IMR-90 (cell line): Measurements from ENCODE around the gene KRTAP9-1. TPM values are rescaled to one million over a fixed set of nuclear protein-coding genes. Genes with fewer than 3 reads are reported as not detected.

ENCODE experiments used
- ATAC-seq: fragments of 200-7000 bp; cut with Tn5 transposase; 2 replicates; pipeline ENCODE4 v1.9.1; 2020; ENCODE audit warnings: low read depth, mild to moderate bottlenecking, moderate library complexity
- BruUV-seq: library from RNA; stranded (reverse); fragments of 400-500 nt; replicated peaks from 2 replicates; lab custom pipeline; 2021; lab: Mats Ljungman, UMichigan
- CTCF ChIA-PET: fragments of 300-600 bp; formaldehyde crosslinking; extraction: SDS; loops from one replicate; lab custom pipeline; 2021; ENCODE audit warnings: antibody characterized with exemption; lab: Yijun Ruan, JAX
- POLR2A ChIA-PET: fragments of 300-600 bp; sonication (Branson Sonifier 250); formaldehyde crosslinking; loops from one replicate; lab custom pipeline; 2022; ENCODE audit warnings: antibody characterized with exemption; ENCODE audit not compliant: unreplicated experiment; lab: Charles Lee
- DNase-seq: peaks from one replicate; pipeline ENCODE4 v3.0.0; 2013
- H2AFZ ChIP-seq: replicated peaks from 2 replicates; pipeline ENCODE3; 2013; ENCODE audit warnings: low read length, mild to moderate bottlenecking; ENCODE audit not compliant: poor library complexity
- H2AK5ac ChIP-seq: 2 replicates; pipeline ENCODE4 v1.6.1; 2013; ENCODE audit warnings: low read depth, low read length, inconsistent platforms
- H2AK9ac ChIP-seq: replicated peaks from 2 replicates; pipeline ENCODE3; 2013; ENCODE audit warnings: mild to moderate bottlenecking, low read depth, low read length, moderate library complexity; ENCODE audit not compliant: poor library complexity
- H2BK120ac ChIP-seq: 2 replicates; pipeline ENCODE4 v1.6.1; 2013; ENCODE audit warnings: low read depth, low read length, inconsistent platforms
- H2BK15ac ChIP-seq: 3 replicates; pipeline ENCODE4 v1.6.1; 2013; ENCODE audit warnings: low read depth, low read length, inconsistent platforms
- H2BK20ac ChIP-seq: 2 replicates; pipeline ENCODE4 v1.6.1; 2013; ENCODE audit warnings: low read depth, mild to moderate bottlenecking, inconsistent platforms, low read length, moderate library complexity
- H2BK5ac ChIP-seq: 2 replicates; pipeline ENCODE4 v1.6.1; 2013; ENCODE audit warnings: mild to moderate bottlenecking, low read depth, low read length, inconsistent platforms; ENCODE audit not compliant: poor library complexity, severe bottlenecking
- H3K14ac ChIP-seq: replicated peaks from 2 replicates; pipeline ENCODE4 v1.6.1; 2013; ENCODE audit warnings: low read depth, low read length, inconsistent platforms
- H3K18ac ChIP-seq: 2 replicates; pipeline ENCODE4 v1.6.1; 2013; ENCODE audit warnings: low read depth, low read length, control low read depth
- H3K23ac ChIP-seq: 2 replicates; pipeline ENCODE4 v1.6.1; 2013; ENCODE audit warnings: low read depth, low read length, inconsistent platforms
- H3K27ac ChIP-seq: 2 replicates; pipeline ENCODE4 v1.5.1; 2013; ENCODE audit warnings: mild to moderate bottlenecking, control low read depth, low read length; ENCODE audit not compliant: insufficient read depth
- H3K27me3 ChIP-seq: 2 replicates; pipeline ENCODE4 v1.6.1; 2013; ENCODE audit warnings: low read length; ENCODE audit not compliant: control insufficient read depth, insufficient read depth
- H3K36me3 ChIP-seq: 2 replicates; pipeline ENCODE4 v1.6.1; 2013; ENCODE audit warnings: low read length, mixed read lengths; ENCODE audit not compliant: control insufficient read depth, insufficient read depth
- H3K4ac ChIP-seq: 2 replicates; pipeline ENCODE4 v1.6.1; 2013; ENCODE audit warnings: low read depth, low read length, inconsistent platforms
- H3K4me1 ChIP-seq: 2 replicates; pipeline ENCODE4 v1.6.1; 2013; ENCODE audit warnings: low read length, mixed read lengths; ENCODE audit not compliant: control insufficient read depth, insufficient read depth
- H3K4me2 ChIP-seq: 2 replicates; pipeline ENCODE4 v1.6.1; 2013; ENCODE audit warnings: low read depth, mild to moderate bottlenecking, control low read depth, low read length, moderate library complexity
- H3K4me3 ChIP-seq: 2 replicates; pipeline ENCODE4 v1.5.1; 2013; ENCODE audit warnings: low read depth, mild to moderate bottlenecking, control low read depth, low read length, moderate library complexity; ENCODE audit not compliant: insufficient read depth
- H3K56ac ChIP-seq: 2 replicates; pipeline ENCODE4 v1.6.1; 2013; ENCODE audit warnings: low read length, inconsistent platforms; ENCODE audit not compliant: insufficient read depth; ENCODE audit errors: extremely low read depth
- H3K79me1 ChIP-seq, 2 experiments: 2 replicates each; pipeline ENCODE4 v1.6.1; 2013; ENCODE audit warnings: low read length in 2 of 2, inconsistent platforms in 1 of 2, low read depth in 1 of 2
- H3K9ac ChIP-seq: 2 replicates; pipeline ENCODE4 v1.6.1; 2013; ENCODE audit warnings: low read depth, low read length, control low read depth
- H3K9me1 ChIP-seq: 2 replicates; pipeline ENCODE4 v1.6.1; 2013; ENCODE audit warnings: low read length, inconsistent platforms; ENCODE audit not compliant: insufficient read depth
- H3K9me3 ChIP-seq: 2 replicates; pipeline ENCODE4 v1.6.1; 2013; ENCODE audit warnings: low read length; ENCODE audit not compliant: control insufficient read depth, insufficient read depth
- H4K20me1 ChIP-seq: 2 replicates; pipeline ENCODE4 v1.6.1; 2013; ENCODE audit warnings: low read length, inconsistent platforms; ENCODE audit not compliant: insufficient read depth
- H4K5ac ChIP-seq: 2 replicates; pipeline ENCODE4 v1.6.1; 2013; ENCODE audit warnings: mild to moderate bottlenecking, low read depth, low read length, control low read depth
- H4K8ac ChIP-seq, 2 experiments: 2 replicates each; pipeline ENCODE4 v1.6.1; 2013; ENCODE audit warnings: low read depth in 2 of 2, low read length in 2 of 2, control low read depth in 1 of 2, inconsistent platforms in 1 of 2
- H4K91ac ChIP-seq: 2 replicates; pipeline ENCODE4 v1.6.1; 2013; ENCODE audit warnings: low read depth, low read length, inconsistent platforms; ENCODE audit not compliant: insufficient read depth
- BHLHE40 ChIP-seq: fragments of 150-350 bp; IDR thresholded peaks from 2 replicates; pipeline ENCODE4 v1.6.1; 2016; ENCODE audit warnings: mild to moderate bottlenecking, low read depth, low read length
- CEBPB ChIP-seq: IDR thresholded peaks from 2 replicates; pipeline ENCODE4 v1.6.1; 2012; ENCODE audit warnings: low read depth, low read length, improper control_type of control experiment
- CHD1 ChIP-seq: IDR thresholded peaks from 2 replicates; pipeline ENCODE4 v1.6.1; 2012; ENCODE audit warnings: low read depth, low read length, improper control_type of control experiment
- FOS ChIP-seq: fragments of 150-350 bp; IDR thresholded peaks from 2 replicates; pipeline ENCODE4 v1.6.1; 2016; ENCODE audit warnings: low read depth, low read length
- MAFK ChIP-seq: IDR thresholded peaks from 2 replicates; pipeline ENCODE4 v1.6.1; 2012; ENCODE audit warnings: low read depth, low read length, improper control_type of control experiment
- MAZ ChIP-seq: IDR thresholded peaks from 2 replicates; pipeline ENCODE4 v1.6.1; 2012; ENCODE audit warnings: low read depth, mild to moderate bottlenecking, low read length, improper control_type of control experiment, moderate library complexity, borderline replicate concordance
- MXI1 ChIP-seq: IDR thresholded peaks from 2 replicates; pipeline ENCODE4 v1.6.1; 2012; ENCODE audit warnings: low read depth, mild to moderate bottlenecking, low read length, moderate library complexity, borderline replicate concordance
- NFE2L2 ChIP-seq: fragments of 150-350 bp; IDR thresholded peaks from 2 replicates; pipeline ENCODE4 v1.6.1; 2016; ENCODE audit warnings: low read depth, mild to moderate bottlenecking, low read length
- POLR2A ChIP-seq: IDR thresholded peaks from 2 replicates; pipeline ENCODE4 v1.6.1; 2012; ENCODE audit warnings: mild to moderate bottlenecking, low read depth, low read length
- RAD21 ChIP-seq: IDR thresholded peaks from 2 replicates; pipeline ENCODE4 v1.6.1; 2012; ENCODE audit warnings: low read length, improper control_type of control experiment
- RCOR1 ChIP-seq: IDR thresholded peaks from 2 replicates; pipeline ENCODE4 v1.6.1; 2012; ENCODE audit warnings: mild to moderate bottlenecking, low read length, improper control_type of control experiment; ENCODE audit not compliant: insufficient replicate concordance
- RFX5 ChIP-seq: IDR thresholded peaks from 2 replicates; pipeline ENCODE4 v1.8.0; 2012; ENCODE audit warnings: low read depth, mild to moderate bottlenecking, low read length, moderate library complexity
- SMC3 ChIP-seq: fragments of 150-350 bp; IDR thresholded peaks from 2 replicates; pipeline ENCODE4 v1.6.1; 2016; ENCODE audit warnings: low read depth, mild to moderate bottlenecking, antibody characterized with exemption, low read length, moderate library complexity
- WGBS, 2 experiments: methylation state at CpG; one replicate each; pipeline versions ENCODE4 v1.1.5 to v1.1.7; 2013; ENCODE audit warnings: missing lambda C conversion rate in 2 of 2; ENCODE audit not compliant: insufficient read length in 1 of 2; ENCODE audit errors: extremely low coverage in 2 of 2; 5-methylcytosine and 5-hydroxymethylcytosine counted together
- dilution Hi-C: fragments of 300-500 bp; cut with HindIII; formaldehyde crosslinking; loops from one replicate; pipeline ENCODE4 v1.14.3; 2018; ENCODE audit warnings: low sequenced_read_pairs; ENCODE audit not compliant: unreplicated experiment
- in situ Hi-C: fragments of 300-500 bp; cut with MboI; formaldehyde crosslinking; loops from 3 replicates; pipeline ENCODE4 v1.14.3; 2019; ENCODE audit warnings: low sequenced_read_pairs, inconsistent platforms, mixed read lengths
- intact Hi-C: fragments of 100-400 bp; cut with micrococcal nuclease; formaldehyde crosslinking; loops from 2 replicates; pipeline ENCODE4 v1.10.0; 2022
- polyA plus RNA-seq, 3 experiments: library from polyadenylated mRNA; depleted of rRNA; stranded (reverse); fragments of >200 nt; gene quantifications; 2 replicates each; pipeline ENCODE4 v1.2.3, GENCODE V29; 2012; ENCODE audit warnings: low replicate concordance in 1 of 3
- total RNA-seq: library from RNA; depleted of rRNA; stranded (reverse); fragments of >200 nt; gene quantifications from 2 replicates; pipeline ENCODE4 v1.2.3, GENCODE V29; 2012
- TF ChIP-seq, protein P1 (sequence below): fragments of 150-350 bp; IDR thresholded peaks from 2 replicates; pipeline ENCODE4 v1.6.1; 2016; ENCODE audit warnings: low read depth, mild to moderate bottlenecking, low read length, moderate library complexity, borderline replicate concordance
- TF ChIP-seq, protein P2 (sequence below): fragments of 150-350 bp; IDR thresholded peaks from 2 replicates; pipeline ENCODE4 v1.6.1; 2017; ENCODE audit warnings: mild to moderate bottlenecking, antibody characterized with exemption, low read length, low read depth
- TF ChIP-seq, protein P3 (sequence below): conservative IDR thresholded peaks from 2 replicates; pipeline ENCODE4 v1.5.1; 2012; ENCODE audit warnings: mild to moderate bottlenecking, low read depth, low read length, improper control_type of control experiment

The KRTAP9-1 gene
- total and polyA plus RNA-seq, 2 of the 4 experiments (the other 2 are of a cell fraction) = not detected

DNA sequence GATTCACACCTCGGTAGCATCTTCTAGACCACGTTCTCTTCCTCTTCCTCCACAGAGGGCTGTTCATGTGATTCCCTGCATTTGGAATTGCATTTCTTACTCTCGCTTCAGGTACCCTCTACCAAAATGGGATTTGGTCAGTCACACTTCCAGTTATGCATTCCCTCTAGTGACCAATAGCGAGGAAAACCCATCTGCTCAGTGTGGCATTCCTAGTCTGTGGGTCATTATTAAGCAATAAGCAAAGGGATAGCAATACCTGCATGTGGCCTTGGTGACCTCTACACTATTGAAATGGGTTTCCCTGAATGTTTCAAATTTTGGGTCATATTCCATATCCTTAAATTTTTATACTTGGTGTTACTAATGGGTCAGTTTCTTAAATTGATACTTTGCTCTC is 39.7 kb upstream of the KRTAP9-1 start:
- Histone ChIP-seq H2AK9ac (no peak overlapping the region), H3K79me1 (no peaks in the 10 kb centered on the region), H3K56ac (no peak overlapping the region), H3K9me1 (no peaks in the 10 kb centered on the region), H4K20me1 (no peaks in the 10 kb centered on the region), H3K14ac (no peak overlapping the region), H3K23ac (no peak overlapping the region), H3K4me2 (no peak overlapping the region), H4K5ac (no peak overlapping the region), H2AK5ac (no peak overlapping the region), H2BK5ac (no peak overlapping the region), H2BK20ac (no peak overlapping the region), H3K18ac (no peak overlapping the region), H3K9ac (no peak overlapping the region), H2BK120ac (no peak overlapping the region), H4K91ac (no peak overlapping the region), H3K4me1 (no peaks in the 10 kb centered on the region), H2AFZ (no peak overlapping the region), H3K4ac (no peak overlapping the region), H3K27ac (no peak overlapping the region), H4K8ac (no peak overlapping the region), H3K27me3 (no peaks in the 10 kb centered on the region; the same call in 1 of the 2 replicates), H3K36me3 (no peaks in the 10 kb centered on the region), H2BK15ac (no peak overlapping the region), H3K9me3 (no peaks in the 10 kb centered on the region), H3K4me3 (no peak overlapping the region)
- dilution Hi-C loops = no loop called here
- BruUV-seq = no TSS peak
- POLR2A ChIA-PET = no interaction called here
- in situ Hi-C loops = no loop called here
- ATAC-seq (no peak), DNase-seq (no peak)
- CTCF ChIA-PET = no interaction called here
- TF ChIP-seq CHD1 = no peak
- no peak for TF ChIP-seq FOS
- TF ChIP-seq MXI1 = no peak
- no peak for TF ChIP-seq RCOR1
- TF ChIP-seq MAZ = no peak
- no peak for TF ChIP-seq POLR2A
- no peak for TF ChIP-seq NFE2L2
- TF ChIP-seq, protein P1, sequence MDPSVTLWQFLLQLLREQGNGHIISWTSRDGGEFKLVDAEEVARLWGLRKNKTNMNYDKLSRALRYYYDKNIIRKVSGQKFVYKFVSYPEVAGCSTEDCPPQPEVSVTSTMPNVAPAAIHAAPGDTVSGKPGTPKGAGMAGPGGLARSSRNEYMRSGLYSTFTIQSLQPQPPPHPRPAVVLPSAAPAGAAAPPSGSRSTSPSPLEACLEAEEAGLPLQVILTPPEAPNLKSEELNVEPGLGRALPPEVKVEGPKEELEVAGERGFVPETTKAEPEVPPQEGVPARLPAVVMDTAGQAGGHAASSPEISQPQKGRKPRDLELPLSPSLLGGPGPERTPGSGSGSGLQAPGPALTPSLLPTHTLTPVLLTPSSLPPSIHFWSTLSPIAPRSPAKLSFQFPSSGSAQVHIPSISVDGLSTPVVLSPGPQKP = no peak
- no peak for TF ChIP-seq RAD21
- TF ChIP-seq, protein P2, sequence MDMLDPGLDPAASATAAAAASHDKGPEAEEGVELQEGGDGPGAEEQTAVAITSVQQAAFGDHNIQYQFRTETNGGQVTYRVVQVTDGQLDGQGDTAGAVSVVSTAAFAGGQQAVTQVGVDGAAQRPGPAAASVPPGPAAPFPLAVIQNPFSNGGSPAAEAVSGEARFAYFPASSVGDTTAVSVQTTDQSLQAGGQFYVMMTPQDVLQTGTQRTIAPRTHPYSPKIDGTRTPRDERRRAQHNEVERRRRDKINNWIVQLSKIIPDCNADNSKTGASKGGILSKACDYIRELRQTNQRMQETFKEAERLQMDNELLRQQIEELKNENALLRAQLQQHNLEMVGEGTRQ = no peak
- no peak for TF ChIP-seq MAFK
- TF ChIP-seq RFX5 = no peak
- TF ChIP-seq CEBPB = no peak
- TF ChIP-seq SMC3 = no peak
- no peak for TF ChIP-seq BHLHE40
- TF ChIP-seq, protein P3, sequence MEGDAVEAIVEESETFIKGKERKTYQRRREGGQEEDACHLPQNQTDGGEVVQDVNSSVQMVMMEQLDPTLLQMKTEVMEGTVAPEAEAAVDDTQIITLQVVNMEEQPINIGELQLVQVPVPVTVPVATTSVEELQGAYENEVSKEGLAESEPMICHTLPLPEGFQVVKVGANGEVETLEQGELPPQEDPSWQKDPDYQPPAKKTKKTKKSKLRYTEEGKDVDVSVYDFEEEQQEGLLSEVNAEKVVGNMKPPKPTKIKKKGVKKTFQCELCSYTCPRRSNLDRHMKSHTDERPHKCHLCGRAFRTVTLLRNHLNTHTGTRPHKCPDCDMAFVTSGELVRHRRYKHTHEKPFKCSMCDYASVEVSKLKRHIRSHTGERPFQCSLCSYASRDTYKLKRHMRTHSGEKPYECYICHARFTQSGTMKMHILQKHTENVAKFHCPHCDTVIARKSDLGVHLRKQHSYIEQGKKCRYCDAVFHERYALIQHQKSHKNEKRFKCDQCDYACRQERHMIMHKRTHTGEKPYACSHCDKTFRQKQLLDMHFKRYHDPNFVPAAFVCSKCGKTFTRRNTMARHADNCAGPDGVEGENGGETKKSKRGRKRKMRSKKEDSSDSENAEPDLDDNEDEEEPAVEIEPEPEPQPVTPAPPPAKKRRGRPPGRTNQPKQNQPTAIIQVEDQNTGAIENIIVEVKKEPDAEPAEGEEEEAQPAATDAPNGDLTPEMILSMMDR = no peak
- WGBS, 2 experiments = no CpG with 5 or more reads among the region's 4 CpGs
- intact Hi-C loops = no loop called here
